Stimulated activated CD4-positive, alpha-beta T cell treated with anti-CD3 and anti-CD28 coated beads, Interleukin-1b, Interleukin-23, amount 100 ng/mL, for 24 hours (primary cell): ENCODE results near the gene PKIB.
"Not testable (repeated sequence)": the region's sequence is repeated elsewhere in the genome, so short reads cannot be mapped to it uniquely, and the experiment has no call there.

Source experiments
- DNase-seq, 4 experiments: peaks; one replicate each; pipeline ENCODE4 v3.0.0-alpha.2; 2020; ENCODE audit warnings: low read depth in 4 of 4, low spot score in 1 of 4

PKIB gene

DNA sequence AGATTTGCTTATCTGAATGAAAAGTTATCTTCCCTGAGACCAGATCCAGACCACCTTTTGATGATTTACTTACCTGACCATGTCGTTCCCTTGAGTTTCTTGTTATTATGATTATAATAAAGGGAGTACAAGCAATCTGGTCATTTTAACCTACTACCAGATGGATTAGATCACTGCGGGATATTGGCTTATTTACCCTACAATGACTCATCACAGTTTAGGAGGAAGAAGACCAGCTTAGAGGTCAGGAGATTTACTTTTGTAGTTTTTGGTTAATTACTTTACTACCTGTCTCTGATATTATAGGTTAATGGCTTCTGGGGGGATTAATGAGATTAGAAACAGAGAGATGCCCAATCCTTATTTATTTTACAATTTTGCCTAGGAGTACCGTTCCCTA, 10.7 kb downstream of the PKIB start:
- DNase-seq: no peak

GRCh38 chr6:122621638-122622037, 11.4 kb downstream of the PKIB start:
- DNase-seq: no peak

DNA sequence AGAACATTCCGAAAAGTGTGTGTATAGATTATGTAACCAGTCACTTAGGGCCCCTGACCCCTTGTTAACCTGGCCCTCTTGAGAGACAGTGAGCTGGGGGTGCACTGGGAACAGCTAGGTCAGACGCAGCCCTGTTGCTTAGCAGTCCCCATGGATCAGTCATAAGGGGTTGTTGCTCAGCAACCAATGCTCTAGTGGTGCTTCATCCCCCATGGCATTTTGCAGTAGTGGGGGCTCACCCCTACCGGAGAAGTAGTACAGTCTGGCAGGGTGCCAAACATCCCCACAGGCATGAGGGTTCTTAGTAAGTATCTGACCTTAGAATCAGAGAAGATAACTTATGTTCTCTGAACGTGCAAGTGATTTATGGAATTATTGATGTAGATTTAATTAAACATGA, 12.3 kb downstream of the PKIB start:
- DNase-seq: no peak

- DNase-seq: no peak
Measured at GRCh38 chr6:122623279-122623678, 13.1 kb downstream of the PKIB start.

- DNase-seq: no peak
Measured at GRCh38 chr6:122624853-122625252, 14.6 kb downstream of the PKIB start.

DNA sequence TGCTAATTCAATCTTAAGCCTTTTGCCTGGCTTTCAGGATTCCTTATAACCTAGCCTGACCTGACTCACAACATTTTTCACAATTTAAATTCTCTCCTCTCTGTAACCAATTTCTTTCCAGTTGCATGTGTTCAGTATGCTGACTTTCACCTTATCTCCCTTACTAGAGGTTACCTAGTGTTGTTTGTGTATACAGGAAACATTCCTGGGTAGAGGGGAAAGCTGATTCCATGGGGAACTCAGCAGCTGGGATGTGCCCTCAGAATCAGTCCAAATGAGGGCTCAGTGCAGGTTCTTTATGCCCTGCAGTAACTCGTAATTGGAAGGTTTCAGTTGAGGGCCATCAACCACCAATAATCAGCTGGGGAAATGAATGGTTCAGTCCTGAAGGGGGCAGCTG, 18.5 kb downstream of the PKIB start:
- DNase-seq: no peak

DNA sequence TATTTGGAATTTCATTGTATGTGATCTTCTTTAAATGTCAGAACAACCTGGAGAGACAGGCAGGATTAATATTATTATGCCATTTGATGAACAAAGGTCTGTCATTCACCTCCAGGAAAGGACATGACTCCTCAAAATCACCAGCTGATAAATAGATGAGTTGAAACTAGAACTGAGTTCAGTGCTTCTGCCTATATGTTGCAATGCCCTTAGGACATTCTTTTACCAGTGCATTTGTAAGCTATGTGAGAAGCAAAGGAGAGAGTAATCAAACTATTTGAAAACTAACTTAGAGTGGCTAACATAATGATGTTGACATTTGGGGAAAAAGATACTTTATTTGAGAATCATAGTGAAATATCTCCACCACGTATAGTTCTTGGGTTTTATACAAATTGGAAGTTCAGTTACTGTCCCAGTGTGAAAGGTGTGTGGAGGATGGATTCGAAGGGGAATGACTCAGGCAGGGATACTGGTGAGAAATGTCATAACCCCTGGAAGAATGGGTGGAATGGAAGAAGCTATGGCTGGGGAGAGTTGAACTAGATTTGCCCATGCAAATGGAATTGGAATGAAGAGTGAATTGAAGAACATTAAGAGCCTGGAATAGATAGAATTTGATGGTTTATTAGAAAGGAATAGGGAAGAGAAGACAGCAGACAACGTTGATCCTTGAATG, 21.5 kb downstream of the PKIB start:
- no peak for DNase-seq

GRCh38 chr6:122640366-122640765, 30.2 kb downstream of the PKIB start:
- DNase-seq: no peak

- DNase-seq: no peak
Measured at GRCh38 chr6:122641819-122642218, 31.6 kb downstream of the PKIB start.

GRCh38 chr6:122642604-122643003, 32.4 kb downstream of the PKIB start:
- DNase-seq: not testable (repeated sequence)

DNA sequence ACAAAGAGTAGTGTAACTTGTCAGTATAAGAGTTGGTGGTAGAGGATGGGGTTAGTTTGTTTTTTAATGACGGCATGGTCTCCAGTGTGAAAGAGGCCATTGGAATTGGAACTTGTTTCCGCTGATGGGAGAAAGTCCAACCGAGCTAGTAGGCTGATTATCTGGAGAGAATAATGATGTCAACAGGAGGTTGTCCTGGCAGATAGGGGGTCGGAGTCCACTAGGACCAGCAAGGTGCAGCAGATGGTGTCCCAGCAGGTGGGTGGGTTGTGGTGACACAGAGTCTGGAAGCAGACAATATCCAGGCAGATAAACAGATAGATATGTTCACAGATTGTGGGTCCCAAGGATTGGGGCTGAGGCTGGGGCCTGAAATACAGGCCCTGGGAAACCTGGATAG, 35.1 kb downstream of the PKIB start:
- no peak for DNase-seq

DNA sequence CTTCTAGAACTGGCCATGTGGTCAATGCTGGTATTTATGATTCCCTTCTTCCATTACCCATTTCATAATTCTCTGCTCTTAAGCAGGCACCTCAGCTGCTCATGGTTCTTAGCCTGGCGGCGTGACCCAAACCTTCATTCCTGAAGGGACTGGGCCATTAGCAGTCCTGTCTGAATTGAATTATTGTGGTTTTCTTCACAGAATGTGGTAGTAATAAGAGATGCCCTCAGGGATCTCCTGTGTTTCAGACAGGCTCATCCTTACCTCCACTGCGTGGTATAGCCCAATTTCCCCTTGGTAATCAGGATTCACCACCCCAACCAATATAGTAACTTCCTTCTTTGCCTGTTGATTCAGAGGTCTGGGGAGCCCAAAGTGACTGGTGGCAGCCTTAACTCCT, 37.6 kb downstream of the PKIB start:
- DNase-seq: no peak

GRCh38 chr6:122648726-122649125, 38.5 kb downstream of the PKIB start:
- DNase-seq: no peak

DNA sequence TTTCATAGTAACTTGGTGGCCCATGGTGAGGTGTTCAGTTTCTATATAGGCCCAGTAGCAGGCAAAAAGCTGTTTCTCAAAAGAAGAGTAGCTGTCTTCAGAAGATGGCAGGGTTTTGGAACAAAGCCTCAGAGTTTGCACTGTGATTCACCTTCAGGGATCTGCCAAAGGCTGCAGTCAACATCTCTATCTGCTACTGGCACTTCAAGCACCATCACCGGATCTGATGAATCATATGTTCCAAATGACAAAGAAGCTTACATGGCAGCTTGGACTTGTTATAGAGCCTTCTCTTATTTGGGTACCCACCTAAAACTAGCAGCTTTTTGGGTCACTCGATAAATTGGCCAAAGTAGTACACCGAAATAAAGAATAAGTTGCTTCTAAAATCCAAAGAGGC, 39.5 kb downstream of the PKIB start:
- no peak for DNase-seq

DNA sequence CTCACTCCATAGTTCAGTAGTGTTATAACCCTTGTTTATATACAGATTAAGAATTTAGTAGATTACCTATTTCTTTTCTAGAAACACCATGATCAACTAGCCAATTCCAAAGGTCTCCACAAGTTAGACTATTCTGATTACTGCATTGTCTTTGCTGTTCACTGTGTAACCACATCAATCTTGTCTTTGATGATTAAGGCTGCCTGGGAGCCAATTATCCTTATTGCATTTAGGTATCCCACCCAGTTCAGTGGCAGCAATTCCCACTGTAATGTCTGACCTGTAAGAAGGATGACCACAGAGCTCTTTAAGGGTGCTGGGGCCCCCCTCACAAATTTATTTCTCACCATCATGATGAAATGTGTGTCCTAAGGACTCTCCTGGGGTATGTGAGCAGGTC, 40.2 kb downstream of the PKIB start:
- no peak for DNase-seq

DNA sequence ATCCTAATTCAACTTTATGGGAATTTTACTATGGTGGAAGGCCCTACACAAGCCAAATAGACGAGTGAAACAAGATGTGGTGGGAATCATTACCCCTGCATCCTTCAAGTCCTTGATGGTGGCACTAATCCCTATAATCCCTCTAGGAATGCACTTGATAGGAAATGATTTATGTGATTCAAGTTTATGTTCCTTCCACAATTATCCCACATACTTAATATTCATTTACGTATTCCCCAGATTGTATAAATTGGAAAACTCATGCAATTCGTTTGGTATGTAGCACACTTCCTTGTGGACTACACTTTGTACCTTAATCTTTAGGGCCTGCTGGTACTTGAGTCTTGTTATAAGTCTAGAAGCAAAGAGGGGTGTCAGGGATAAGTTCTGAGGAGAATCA, 40.8 kb downstream of the PKIB start:
- DNase-seq: no peak

GRCh38 chr6:122651604-122652003, 41.4 kb downstream of the PKIB start:
- no peak for DNase-seq

GRCh38 chr6:122652431-122652830, 42.2 kb downstream of the PKIB start:
- no peak for DNase-seq

DNA sequence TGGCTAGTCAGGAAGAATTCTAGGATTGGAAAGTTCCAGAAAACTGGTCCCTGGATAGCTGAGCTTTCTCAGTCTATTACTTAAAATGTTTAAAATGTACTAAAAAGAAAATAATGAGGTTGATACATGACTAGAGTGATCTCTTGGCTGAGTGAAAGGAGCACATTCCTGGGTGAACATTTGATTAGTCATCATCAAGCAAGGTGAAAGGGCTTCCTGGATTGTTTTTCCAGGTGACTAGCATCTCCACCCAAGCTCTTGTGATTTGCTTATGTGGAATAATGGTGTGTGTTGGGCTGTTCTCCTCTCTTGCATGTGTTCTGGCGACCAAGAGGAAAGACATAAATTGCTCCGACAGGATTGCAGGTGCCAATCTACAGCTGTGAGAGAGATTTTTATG, 42.9 kb downstream of the PKIB start:
- no peak for DNase-seq

DNA sequence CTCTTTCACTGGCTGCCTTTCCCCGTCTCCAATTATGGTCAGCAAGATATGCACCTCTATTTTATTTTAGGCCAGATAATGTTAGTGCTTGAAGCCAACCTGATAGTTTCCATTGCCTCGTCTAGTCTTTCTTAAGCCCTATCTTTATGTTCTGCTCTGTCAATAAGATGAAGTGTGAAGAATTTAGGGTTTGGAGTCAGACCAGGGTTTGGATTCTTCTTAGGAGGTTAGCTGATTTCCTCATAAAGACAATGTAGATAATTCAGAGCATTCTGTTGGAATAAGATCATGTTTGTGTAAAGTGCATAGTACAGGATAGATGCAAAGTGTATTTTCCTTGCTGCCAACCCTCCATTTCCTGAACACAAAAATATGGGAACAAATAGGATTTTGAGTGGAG, 43.8 kb downstream of the PKIB start:
- no peak for DNase-seq

GRCh38 chr6:122657601-122658000, 47.4 kb downstream of the PKIB start:
- no peak for DNase-seq

- DNase-seq: no peak
Measured at GRCh38 chr6:122660296-122660695, 50.1 kb downstream of the PKIB start.

GRCh38 chr6:122663981-122664380, 53.8 kb downstream of the PKIB start:
- DNase-seq: no peak

DNA sequence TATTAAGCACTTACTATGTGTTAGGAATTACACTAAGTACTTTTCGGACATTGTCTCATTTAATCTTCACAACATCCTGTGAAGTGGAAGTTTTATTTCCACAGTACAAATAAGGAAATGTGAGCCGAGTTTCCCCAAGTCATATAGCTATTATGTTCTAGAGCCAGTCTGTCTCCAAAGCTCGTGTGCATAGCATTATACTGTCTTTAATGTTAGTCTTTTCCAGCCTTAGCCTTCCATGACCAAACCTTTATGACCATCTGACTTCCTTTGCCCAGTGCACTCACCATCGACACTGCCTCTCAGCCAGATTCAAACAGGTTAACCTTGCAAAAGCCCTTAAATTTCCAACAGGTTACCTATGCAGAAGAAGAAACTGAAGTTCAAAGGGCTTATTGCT, 55.7 kb downstream of the PKIB start:
- no peak for DNase-seq
